HEK293 (cell line): ENCODE measurements around the gene NAT8L.

Experiments used
- ZNF341 ChIP-seq: fragments of 450-650 bp; formaldehyde crosslinking; IDR thresholded peaks from 2 replicates; pipeline ENCODE4; 2016; ENCODE audit warnings: low read depth, missing biosample characterization, missing genetic modification characterization
- ZNF426 ChIP-seq: fragments of 450-650 bp; formaldehyde crosslinking; IDR thresholded peaks from 2 replicates; pipeline ENCODE4 v1.5.1; 2017; ENCODE audit warnings: missing biosample characterization, missing genetic modification characterization, mild to moderate bottlenecking, inconsistent platforms, moderate library complexity
- ZNF600 ChIP-seq: fragments of 450-650 bp; formaldehyde crosslinking; IDR thresholded peaks from 2 replicates; pipeline ENCODE4 v1.5.1; 2016; ENCODE audit warnings: missing biosample characterization, missing genetic modification characterization
- TF ChIP-seq, protein P1 (sequence below): fragments of 450-650 bp; formaldehyde crosslinking; IDR thresholded peaks from 2 replicates; pipeline ENCODE4 v1.5.1; 2016; ENCODE audit warnings: missing biosample characterization, missing genetic modification characterization, low read depth

NAT8L gene

DNA sequence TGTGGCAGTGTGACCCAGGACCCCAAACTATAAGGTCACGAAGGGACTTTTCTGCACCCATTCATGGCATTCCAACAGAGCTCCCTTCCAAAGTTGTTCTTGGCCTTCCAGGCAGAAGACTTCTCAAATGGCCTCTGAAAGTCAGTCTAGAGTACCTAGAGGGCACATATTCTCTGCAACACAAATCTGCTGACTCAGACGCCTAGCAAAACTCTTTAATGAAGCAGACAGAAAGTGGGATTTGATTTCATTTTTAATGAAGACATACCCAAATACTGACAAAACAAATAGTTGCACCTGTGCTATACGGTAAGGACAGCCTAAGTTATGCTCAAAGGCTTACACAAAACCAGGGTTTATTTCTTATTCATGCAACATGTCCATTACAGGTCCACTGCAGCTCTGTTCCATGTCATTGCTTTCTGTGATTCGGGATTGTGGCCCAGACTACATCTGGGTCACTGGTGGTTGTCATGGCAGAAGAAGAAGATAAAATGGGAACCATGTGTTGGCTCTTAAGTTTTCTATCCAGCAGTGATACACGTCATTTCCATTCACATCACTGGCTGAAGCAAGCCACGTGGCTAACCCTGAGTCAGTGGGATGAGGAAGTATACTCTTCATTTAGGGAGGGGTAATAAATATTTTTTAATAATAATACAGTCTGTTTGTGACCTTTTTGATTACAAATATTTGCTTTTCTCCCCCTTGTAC, 57.7 kb downstream of the NAT8L start (continued):
- TF ChIP-seq ZNF426 (tag by site-specific recombination): no peak
- TF ChIP-seq ZNF600 (tag by site-specific recombination): no peak
- TF ChIP-seq ZNF341 (tag by site-specific recombination): no peak
- TF ChIP-seq, protein P1, sequence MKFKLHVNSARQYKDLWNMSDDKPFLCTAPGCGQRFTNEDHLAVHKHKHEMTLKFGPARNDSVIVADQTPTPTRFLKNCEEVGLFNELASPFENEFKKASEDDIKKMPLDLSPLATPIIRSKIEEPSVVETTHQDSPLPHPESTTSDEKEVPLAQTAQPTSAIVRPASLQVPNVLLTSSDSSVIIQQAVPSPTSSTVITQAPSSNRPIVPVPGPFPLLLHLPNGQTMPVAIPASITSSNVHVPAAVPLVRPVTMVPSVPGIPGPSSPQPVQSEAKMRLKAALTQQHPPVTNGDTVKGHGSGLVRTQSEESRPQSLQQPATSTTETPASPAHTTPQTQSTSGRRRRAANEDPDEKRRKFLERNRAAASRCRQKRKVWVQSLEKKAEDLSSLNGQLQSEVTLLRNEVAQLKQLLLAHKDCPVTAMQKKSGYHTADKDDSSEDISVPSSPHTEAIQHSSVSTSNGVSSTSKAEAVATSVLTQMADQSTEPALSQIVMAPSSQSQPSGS (tag by site-specific recombination): no peak
